Kidney (tissue), 14 donors: Measurements from ENCODE around the gene ZBTB16. TPM values are rescaled to one million over a fixed set of nuclear protein-coding genes. Genes with fewer than 3 reads are reported as not detected.

Source experiments
- DNase-seq, 5 donors: peaks; one replicate each; pipeline ENCODE4 v3.0.0-alpha.2; 2013 to 2020
- FAIRE-seq: peaks from 2 replicates; lab custom pipeline; 2012; peaks lifted over from hg19 to GRCh38; lab: Jason Lieb, UNC
- H3K27ac ChIP-seq, 2 donors: one replicate each; pipeline ENCODE4 v1.7.0; 2013; ENCODE audit warnings: low read depth in 2 of 2, low read length in 2 of 2, inconsistent platforms in 1 of 2
- H3K27me3 ChIP-seq: one replicate; pipeline ENCODE4 v1.7.1; 2013; ENCODE audit warnings: low read length, inconsistent platforms; ENCODE audit not compliant: control insufficient read depth, insufficient read depth
- H3K36me3 ChIP-seq, 3 donors: one replicate each; pipeline versions ENCODE4 v1.7.0 to v1.7.1; 2013; ENCODE audit warnings: low read length in 3 of 3, control low read depth in 1 of 3, inconsistent platforms in 1 of 3; ENCODE audit not compliant: insufficient read depth in 3 of 3, control insufficient read depth in 2 of 3
- H3K4me1 ChIP-seq, 3 donors: one replicate each; pipeline versions ENCODE4 v1.7.0 to v1.7.1; 2013; ENCODE audit warnings: low read length in 3 of 3, inconsistent platforms in 1 of 3, low read depth in 1 of 3; ENCODE audit not compliant: control insufficient read depth in 2 of 3, insufficient read depth in 2 of 3
- H3K4me3 ChIP-seq, 3 donors: one replicate each; pipeline versions ENCODE4 v1.7.0 to v1.8.1; 2013; ENCODE audit warnings: low read length in 3 of 3, control low read depth in 1 of 3, inconsistent platforms in 1 of 3
- H3K9ac ChIP-seq, 3 donors: one replicate each; pipeline versions ENCODE4 v1.7.0 to v1.7.1; 2013; ENCODE audit warnings: low read length in 3 of 3, control low read depth in 1 of 3, inconsistent platforms in 1 of 3
- H3K9me3 ChIP-seq, 3 donors: one replicate each; pipeline versions ENCODE4 v1.7.0 to v1.7.1; 2013; ENCODE audit warnings: low read length in 3 of 3, control low read depth in 1 of 3, inconsistent platforms in 1 of 3; ENCODE audit not compliant: control insufficient read depth in 2 of 3, insufficient read depth in 1 of 3
- CTCF ChIP-seq: IDR thresholded peaks from 3 replicates; pipeline ENCODE4 v1.5.1; 2012; ENCODE audit warnings: mild to moderate bottlenecking, moderate library complexity, borderline replicate concordance; ENCODE audit not compliant: insufficient read depth; ENCODE audit errors: extremely low read depth
- intact Hi-C: fragments of 100-400 bp; cut with DNase I; formaldehyde crosslinking; loops from one replicate; pipeline ENCODE4 v1.11.1; 2022
- polyA plus RNA-seq: library from polyadenylated mRNA; stranded (reverse); fragments of 350-450 nt; fragmentation: Illumina TruSeq; extraction: RNeasy Lipid Tissue Mini Kit (QIAGEN cat#74804); gene quantifications from one replicate; pipeline ENCODE4 v1.2.3, GENCODE V29; 2014; ENCODE audit warnings: low read depth, low replicate concordance; ENCODE audit not compliant: insufficient read depth
- total RNA-seq: library from RNA; stranded (reverse); fragmentation: NEBNext Ultra II Directional; extraction: Animal tissue kit (Norgen Biotek cat#: 25700); gene quantifications from one replicate; pipeline ENCODE4 v1.2.1, GENCODE V29; 2021
- donor health status: control.
- donor health status: control.
- donor health status: control.
- donor health status: control.
- donor health status: control.
- donor health status: DM: yes; HTN: yes; CAD: no.
- donor health status: Normal renal cell carcinoma (clear cell type).

ZBTB16 gene
- total and polyA plus RNA-seq, 2 donors from 2014 or later: 2.5 to 126 TPM

- Histone ChIP-seq H3K36me3 (peaks cover 0 to 25% (median 19%) of the 10 kb centered on the region in 3 donors), H3K27ac (peak overlapping the region; percentile 89 to 92), H3K4me3 (peak overlapping the region; percentile 51 to 90 (median 81)), H3K27me3 (peaks cover 15% of the 10 kb centered on the region), H3K9me3 (no peaks in the 10 kb centered on the region), H3K9ac (peak overlapping the region; percentile 11 to 90 (median 87)), H3K4me1 (peaks cover 0 to 21% (median 0%) of the 10 kb centered on the region in 3 donors)
- FAIRE-seq (no peak), DNase-seq (peak; percentile 44 to 85 (median 67))
- intact Hi-C loops: loop anchor here (10.0 kb wide), 1 partner anchor 104 kb away; no protein-coding TSS in a partner anchor
- no peak for TF ChIP-seq CTCF
These were observed 1.0 kb downstream of the ZBTB16 start for GRCh38 chr11:114060392-114061047.

GRCh38 chr11:114061048-114061680 is 1.7 kb downstream of the ZBTB16 start:
- H3K27ac ChIP-seq: peak overlapping the region; percentile 89 to 92
- peak overlapping the region; percentile 51 to 90 (median 81) for H3K4me3 ChIP-seq
- peak in 4 of 5 donors; percentile 31 to 66 (median 56) for DNase-seq
- peaks cover 0 to 30% (median 21%) of the 10 kb centered on the region in 3 donors for H3K36me3 ChIP-seq
- FAIRE-seq: no peak
- H3K4me1 ChIP-seq: peaks cover 0 to 21% (median 0%) of the 10 kb centered on the region in 3 donors
- intact Hi-C loops: loop anchor here (10.0 kb wide), 1 partner anchor 104 kb away; no protein-coding TSS in a partner anchor
- TF ChIP-seq CTCF: no peak
- H3K9me3 ChIP-seq: no peaks in the 10 kb centered on the region
- H3K9ac ChIP-seq: peak overlapping the region; percentile 11 to 90 (median 87)
- H3K27me3 ChIP-seq: peaks cover 15% of the 10 kb centered on the region

- peak overlapping the region; percentile 89 to 92 for H3K27ac ChIP-seq
- H3K4me3 ChIP-seq: peak overlapping the region; percentile 36 to 90 (median 81)
- peak in 1 of 5 donors; percentile 46 for DNase-seq
- peak overlapping the region in 1 of 3 donors; percentile 90 for H3K9ac ChIP-seq
- intact Hi-C loops: loop anchor here (10.0 kb wide), 1 partner anchor 103 kb away; no protein-coding TSS in a partner anchor
- TF ChIP-seq CTCF: no peak
- H3K4me1 ChIP-seq: peaks cover 0 to 21% (median 0%) of the 10 kb centered on the region in 3 donors
- H3K9me3 ChIP-seq: no peaks in the 10 kb centered on the region
- peaks cover 0 to 34% (median 21%) of the 10 kb centered on the region in 3 donors for H3K36me3 ChIP-seq
- H3K27me3 ChIP-seq: peaks cover 15% of the 10 kb centered on the region
- FAIRE-seq: no peak
These were observed 2.2 kb downstream of the ZBTB16 start for GRCh38 chr11:114061681-114062049.
